GM18858 (cell line): ENCODE data around the gene GTPBP8.
"Not testable (repeated sequence)": the region's sequence is repeated elsewhere in the genome, so short reads cannot be mapped to it uniquely, and the experiment has no call there.

ENCODE experiments used
- ATAC-seq: cut with Tn5 transposase; IDR thresholded peaks from one replicate; pipeline ENCODE4 v1.9.1; 2021; ENCODE audit not compliant: unreplicated experiment

Gene GTPBP8

GRCh38 chr3:112995800-112996199 lies 5.0 kb downstream of the GTPBP8 start:
- no peak for ATAC-seq

- no peak for ATAC-seq
Measured at GRCh38 chr3:113000691-113001090, 9.9 kb downstream of the GTPBP8 start.

DNA sequence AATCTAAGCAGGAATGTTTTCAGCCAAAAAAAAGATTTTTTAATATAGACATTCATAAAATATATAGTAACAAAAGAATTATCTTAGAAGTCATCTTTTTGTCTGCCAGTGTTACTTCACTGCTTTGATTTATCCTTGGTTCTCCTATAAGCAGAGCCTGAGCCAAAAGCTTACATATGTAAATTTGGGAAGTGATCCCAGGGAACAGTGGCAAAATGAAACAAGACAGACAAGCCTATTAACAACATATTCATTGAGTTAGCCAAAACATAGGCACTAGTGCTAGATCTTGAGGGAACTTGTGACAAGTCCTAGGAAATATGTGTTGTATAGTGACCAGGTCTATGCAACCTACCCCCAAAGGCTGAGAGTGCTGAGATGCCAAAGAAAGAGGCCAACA lies 11.3 kb downstream of the GTPBP8 start:
- ATAC-seq = no peak

DNA sequence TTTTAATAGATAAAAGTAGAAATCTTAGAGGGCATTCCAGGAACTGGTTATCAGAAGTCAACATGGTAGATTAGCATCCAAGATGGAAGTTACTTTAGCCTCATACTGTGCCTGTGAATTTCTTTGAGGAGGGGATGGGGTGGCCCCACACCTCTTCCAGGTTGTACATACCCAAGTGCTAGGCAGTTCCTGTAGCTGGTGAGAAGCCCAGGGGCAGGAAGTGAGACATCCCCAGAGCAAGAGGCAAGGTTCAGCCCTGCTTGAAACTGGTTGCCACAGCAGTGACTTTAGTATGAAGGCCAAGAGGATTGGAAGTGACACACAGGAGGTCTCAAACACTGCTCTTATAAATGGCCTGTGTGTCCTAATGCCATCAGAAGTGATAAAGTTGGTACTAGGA lies 11.9 kb downstream of the GTPBP8 start:
- no peak for ATAC-seq

GRCh38 chr3:113005611-113006010 lies 14.8 kb downstream of the GTPBP8 start:
- ATAC-seq = no peak

- ATAC-seq = no peak
Measured at GRCh38 chr3:113006359-113007056, 15.7 kb downstream of the GTPBP8 start.

DNA sequence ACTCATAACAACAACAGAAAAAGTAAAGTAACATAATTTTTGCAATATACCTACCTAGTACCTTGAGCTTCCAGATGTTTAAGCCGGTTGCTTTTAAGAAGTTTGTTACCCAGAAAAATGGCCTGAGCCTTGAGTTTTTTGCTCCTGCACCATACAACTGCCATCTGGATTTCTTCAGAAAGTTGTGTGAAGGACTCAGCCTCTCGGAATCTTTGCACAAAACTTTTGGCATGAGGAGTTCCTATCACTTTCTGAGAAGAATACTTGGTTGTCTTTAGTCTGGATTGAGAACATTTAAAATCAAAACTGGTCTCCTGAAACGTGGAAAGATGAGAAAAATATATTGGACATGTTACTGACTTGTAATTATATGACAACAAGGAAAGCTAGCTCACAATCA lies 17.3 kb downstream of the GTPBP8 start:
- ATAC-seq = no peak

DNA sequence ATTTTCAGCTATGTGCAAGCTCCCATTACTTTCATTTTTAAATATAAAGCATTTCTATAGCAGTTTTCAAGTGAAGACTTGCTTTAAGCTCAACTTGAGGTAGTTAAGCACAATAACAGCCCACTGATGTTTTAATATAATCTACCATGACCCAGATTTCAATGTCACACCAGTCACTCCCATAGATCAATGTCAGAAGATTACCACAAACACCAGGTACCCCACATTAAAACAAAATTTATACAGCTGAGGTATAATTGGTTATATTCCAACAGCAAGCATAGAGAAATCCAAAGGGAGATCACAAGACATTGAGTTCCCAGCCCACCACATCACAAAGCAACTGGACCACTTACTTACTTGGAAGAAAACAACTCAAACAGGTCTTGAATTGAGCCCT lies 22.8 kb downstream of the GTPBP8 start:
- ATAC-seq = no peak

DNA sequence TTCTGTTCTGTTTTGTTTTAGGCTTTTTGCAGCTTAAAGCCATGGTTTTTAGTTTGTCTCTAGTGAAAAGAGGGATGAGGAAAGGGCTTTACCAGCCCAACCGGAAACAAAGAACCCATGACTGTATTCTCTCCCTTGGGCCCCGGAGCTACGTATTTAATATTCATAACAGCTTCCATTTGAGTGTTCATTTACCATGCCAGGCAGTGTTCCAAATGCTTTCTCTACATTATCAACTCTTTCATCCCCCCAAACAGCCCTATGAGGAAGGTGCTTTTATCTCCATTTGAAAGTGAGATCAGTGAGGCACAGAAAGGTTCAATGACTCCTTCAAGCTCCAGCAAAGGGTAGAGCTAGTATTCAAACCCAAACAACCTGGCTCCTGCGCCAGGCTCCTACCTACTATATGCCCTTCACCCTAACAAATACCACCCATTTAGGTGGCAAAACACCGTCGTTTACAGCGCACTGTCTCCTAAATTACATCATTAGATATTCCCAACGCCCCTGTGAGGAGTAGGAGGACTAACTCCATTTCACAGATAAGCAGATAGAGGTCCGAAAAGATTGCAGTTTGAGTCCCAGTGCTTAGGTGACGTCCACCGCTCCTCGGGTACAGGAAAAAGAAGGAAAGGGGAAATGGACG lies 27.9 kb downstream of the GTPBP8 start:
- ATAC-seq = no peak

GRCh38 chr3:113019182-113020137 lies 28.7 kb downstream of the GTPBP8 start:
- peak; percentile 89 for ATAC-seq

GRCh38 chr3:113021471-113021870 lies 30.7 kb downstream of the GTPBP8 start:
- ATAC-seq = no peak

GRCh38 chr3:113034011-113034410 lies 43.2 kb downstream of the GTPBP8 start:
- ATAC-seq = no peak

DNA sequence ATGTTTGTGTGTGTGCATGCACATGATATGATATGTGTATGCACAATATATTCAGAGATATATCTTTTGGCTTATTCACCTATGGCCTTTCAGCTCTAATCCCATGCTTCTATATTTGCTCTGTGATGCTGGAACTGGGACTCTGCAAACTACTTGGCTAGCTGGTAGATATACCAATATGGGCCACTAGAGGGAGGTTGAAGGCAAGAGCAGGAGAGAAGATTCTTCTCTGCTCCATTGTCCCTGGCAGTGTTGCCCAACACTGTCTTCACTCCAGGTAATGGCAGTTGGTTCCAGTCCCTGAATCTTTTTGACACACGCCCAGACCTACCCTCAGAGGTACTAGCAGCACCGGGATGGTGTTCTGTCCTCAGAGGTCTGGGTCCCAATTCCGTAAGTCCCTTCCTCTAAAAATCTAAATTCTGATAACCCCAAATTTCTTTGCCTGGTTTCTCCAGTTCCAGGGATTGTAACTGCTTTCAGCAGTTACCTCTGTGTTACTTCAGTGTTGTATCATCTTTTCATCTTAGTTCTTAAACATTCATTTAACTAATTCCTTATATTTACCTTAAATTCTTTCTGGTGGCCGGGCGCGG lies 44.7 kb downstream of the GTPBP8 start:
- ATAC-seq = peak; percentile 77

DNA sequence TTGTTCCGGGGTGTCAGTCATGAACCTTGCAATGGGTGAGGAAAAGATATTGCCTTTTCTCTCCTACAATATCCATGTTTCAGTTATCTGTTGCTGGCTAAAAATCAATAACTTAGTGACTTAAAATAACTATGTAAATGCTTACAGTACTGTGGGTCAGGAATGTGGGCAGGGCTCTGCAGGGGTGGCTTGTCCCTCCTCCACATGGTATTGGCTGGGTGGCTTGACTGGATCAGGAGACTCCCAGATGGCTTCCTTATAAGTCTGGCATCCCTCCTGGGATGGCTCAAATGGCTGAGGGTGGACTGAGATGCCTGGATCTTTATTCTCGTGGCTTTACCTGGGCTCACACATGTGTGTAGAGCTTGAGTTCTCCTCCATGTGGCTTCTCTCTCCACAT lies 47.5 kb downstream of the GTPBP8 start:
- no peak for ATAC-seq

GRCh38 chr3:113039546-113039945 lies 48.8 kb downstream of the GTPBP8 start:
- no peak for ATAC-seq

DNA sequence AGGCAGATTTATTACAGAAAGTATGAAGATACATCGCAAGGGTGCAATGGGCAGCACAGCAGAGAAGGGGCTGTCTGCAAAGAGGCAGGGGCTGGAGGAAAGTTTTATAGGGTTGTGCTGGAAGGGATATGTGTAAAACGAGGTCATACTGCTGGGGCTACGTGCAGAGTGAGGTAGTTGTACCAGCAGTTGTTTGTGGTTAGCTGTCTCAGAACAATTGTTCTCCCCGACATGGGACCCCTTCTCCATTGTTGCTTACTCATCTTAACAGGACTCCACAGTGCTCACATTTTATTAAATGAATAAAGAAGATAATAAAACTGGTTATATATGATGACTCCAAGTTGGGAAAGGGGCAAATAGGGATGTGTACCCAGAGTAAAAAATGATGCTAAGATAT lies 49.4 kb downstream of the GTPBP8 start:
- ATAC-seq = no peak

- ATAC-seq = no peak
Measured at GRCh38 chr3:113043686-113044085, 52.9 kb downstream of the GTPBP8 start.

- ATAC-seq = not testable (repeated sequence)
Measured at GRCh38 chr3:113046186-113046965, 55.6 kb downstream of the GTPBP8 start.

DNA sequence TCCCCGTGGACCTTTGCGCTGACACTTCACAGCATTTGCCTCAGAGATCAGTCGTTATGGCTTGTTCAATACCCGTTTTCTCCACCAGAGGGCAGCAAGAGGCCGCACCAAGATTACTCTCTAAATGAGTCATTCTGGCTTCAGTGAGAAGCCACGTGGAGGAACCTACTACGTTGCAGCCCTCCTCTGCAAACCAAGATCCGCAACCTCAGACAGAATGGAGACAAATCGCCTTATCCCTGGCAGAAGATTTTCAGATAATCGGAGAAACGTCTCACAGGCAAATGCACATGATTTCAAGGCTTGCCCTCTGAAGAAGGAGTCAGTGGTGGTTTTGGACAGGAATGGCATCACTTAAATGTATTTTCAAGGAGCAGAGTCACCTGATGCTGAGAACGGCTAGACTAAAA lies 60.5 kb downstream of the GTPBP8 start:
- ATAC-seq = peak; percentile 90
